Endothelial cell of umbilical vein (primary cell): ENCODE data around the gene TICRR. TPM values are rescaled to one million over a fixed set of nuclear protein-coding genes. Genes with fewer than 3 reads are reported as not detected.

Experiments used
- Bru-seq: library from RNA; stranded (reverse); fragments of 400-500 nt; gene quantifications from one replicate; lab custom pipeline; 2021; lab: Mats Ljungman, UMichigan
- BruChase-seq, 2 experiments: library from RNA; stranded (reverse); fragments of 400-500 nt; gene quantifications; one replicate each; lab custom pipeline; 2021; lab: Mats Ljungman, UMichigan
- BruUV-seq: library from RNA; stranded (reverse); fragments of 400-500 nt; replicated peaks from 2 replicates; lab custom pipeline; 2021; lab: Mats Ljungman, UMichigan
- CTCF ChIA-PET: fragments of 300-600, 350-600 bp; sonication (Branson Sonifier 250); formaldehyde crosslinking; loops from one replicate; lab custom pipeline; 2021; ENCODE audit warnings: antibody characterized with exemption, inconsistent platforms; lab: Charles Lee
- POLR2A ChIA-PET: fragments of 300-600, 350-600 bp; sonication (Branson Sonifier 250); formaldehyde crosslinking; loops from one replicate; lab custom pipeline; 2021; ENCODE audit warnings: antibody characterized with exemption, inconsistent platforms; lab: Charles Lee
- DNase-seq: peaks from one replicate; pipeline ENCODE4 v3.0.0-alpha.2; 2011; ENCODE audit warnings: low read depth, low spot score
- FAIRE-seq: peaks from 2 replicates; lab custom pipeline; 2011; peaks lifted over from hg19 to GRCh38; lab: Jason Lieb, UNC
- H2AFZ ChIP-seq: 2 replicates; pipeline ENCODE4 v1.6.0; 2012; ENCODE audit warnings: low read depth, low read length, control low read depth, inconsistent platforms
- H3K27ac ChIP-seq: 2 replicates; pipeline ENCODE4 v1.5.1; 2011; ENCODE audit warnings: low read depth, mild to moderate bottlenecking, control low read depth, low read length, moderate library complexity; ENCODE audit not compliant: insufficient read depth
- H3K27me3 ChIP-seq, 2 experiments: 2 replicates each; pipeline versions ENCODE4 v1.6.0 to v1.6.1; 2011; ENCODE audit warnings: low read length in 2 of 2, mixed read lengths in 1 of 2; ENCODE audit not compliant: control insufficient read depth in 2 of 2, insufficient read depth in 2 of 2
- H3K36me3 ChIP-seq, 2 experiments: 2 replicates in 1 of 2; 3 replicates in 1 of 2; pipeline ENCODE4 v1.5.1; 2011; ENCODE audit warnings: low read length in 2 of 2, mild to moderate bottlenecking in 1 of 2, moderate library complexity in 1 of 2; ENCODE audit not compliant: control insufficient read depth in 2 of 2, insufficient read depth in 2 of 2; ENCODE audit errors: extremely low read depth in 1 of 2
- H3K4me1 ChIP-seq: 3 replicates; pipeline ENCODE4 v1.5.1; 2011; ENCODE audit warnings: mild to moderate bottlenecking, low read length; ENCODE audit not compliant: control insufficient read depth, insufficient read depth; ENCODE audit errors: extremely low read depth
- H3K4me2 ChIP-seq: 2 replicates; pipeline ENCODE4 v1.6.1; 2011; ENCODE audit warnings: low read length, control low read depth, mixed read lengths; ENCODE audit not compliant: insufficient read depth
- H3K4me3 ChIP-seq, 3 experiments: fragments of 200-600 bp in 1 of 3; sonication (generic), shearing (Covaris generic) in 1 of 3; replicated peaks in 1 of 3; 2 replicates each; pipeline ENCODE4 v1.5.1; 2011 to 2016; ENCODE audit warnings: control low read depth in 3 of 3, low read length in 3 of 3, mild to moderate bottlenecking in 2 of 3, inconsistent platforms in 1 of 3, low read depth in 1 of 3, moderate library complexity in 1 of 3; ENCODE audit not compliant: insufficient read depth in 1 of 3
- H3K79me2 ChIP-seq: 2 replicates; pipeline ENCODE4 v1.6.0; 2012; ENCODE audit warnings: low read length, inconsistent platforms; ENCODE audit not compliant: control insufficient read depth, insufficient read depth
- H3K9ac ChIP-seq: replicated peaks from 2 replicates; pipeline ENCODE3; 2011; ENCODE audit warnings: low read length, control low read depth; ENCODE audit not compliant: insufficient read depth; ENCODE audit errors: extremely low read depth
- H3K9me1 ChIP-seq: replicated peaks from 3 replicates; pipeline ENCODE4 v1.6.0; 2011; ENCODE audit warnings: mild to moderate bottlenecking, low read length; ENCODE audit not compliant: control insufficient read depth, insufficient read depth; ENCODE audit errors: extremely low read depth
- H3K9me3 ChIP-seq: replicated peaks from 2 replicates; pipeline ENCODE4 v1.5.1; 2012; ENCODE audit warnings: low read length, inconsistent platforms; ENCODE audit not compliant: control insufficient read depth, insufficient read depth
- H4K20me1 ChIP-seq: replicated peaks from 2 replicates; pipeline ENCODE3; 2011; ENCODE audit warnings: mild to moderate bottlenecking, low read length; ENCODE audit not compliant: control insufficient read depth, insufficient read depth; ENCODE audit errors: extremely low read depth
- JUN ChIP-seq: IDR thresholded peaks from 2 replicates; pipeline ENCODE4 v1.6.1; 2011; ENCODE audit warnings: borderline replicate concordance, low read depth; ENCODE audit not compliant: insufficient read length, insufficient read depth
- POLR2AphosphoS5 ChIP-seq: IDR thresholded peaks from 2 replicates; pipeline ENCODE4 v1.6.1; 2012; ENCODE audit warnings: low read depth, mild to moderate bottlenecking, control low read depth, low read length, moderate library complexity; ENCODE audit not compliant: insufficient read depth
- dilution Hi-C: fragments of 300-500 bp; cut with MboI; formaldehyde crosslinking; loops from one replicate; pipeline ENCODE4 v1.15.0; 2019; ENCODE audit warnings: low sequenced_read_pairs; ENCODE audit not compliant: extremely low pct_ligation_motif_present
- intact Hi-C: fragments of 100-400 bp; cut with micrococcal nuclease; formaldehyde crosslinking; loops from one replicate; pipeline ENCODE4 v1.10.0; 2022
- long read RNA-seq: library from polyadenylated mRNA; stranded (forward); transcript quantifications from one replicate; pipeline ENCODE4 v2.0.0, GENCODE V29; 2021
- polyA minus RNA-seq, 3 experiments: library from RNA; depleted of rRNA, polyadenylated mRNA; stranded (reverse); fragments of >200 nt; gene quantifications; 1 replicate in 1 of 3; 2 replicates in 2 of 3; pipeline ENCODE4 v1.2.3, GENCODE V29; 2011
- polyA plus RNA-seq, 4 experiments: library from polyadenylated mRNA; depleted of rRNA in 3 of 4; stranded (reverse) in 3 of 4; unstranded in 1 of 4; fragments of >200 nt; gene quantifications; 2 replicates each; pipeline versions ENCODE4 v1.2.1 to v1.2.3, GENCODE V29; 2011 to 2012; ENCODE audit warnings: missing spikeins in 1 of 4
- total RNA-seq: library from RNA; stranded (reverse); gene quantifications from 2 replicates; pipeline ENCODE4 v1.2.3, GENCODE V29; 2021
- TF ChIP-seq, protein P1 (sequence below), 2 donors: IDR thresholded peaks; 1 replicate in 1 of 2; 2 replicates in 1 of 2; pipeline ENCODE4 v1.5.1; 2011; ENCODE audit warnings: low read length in 2 of 2, mild to moderate bottlenecking in 2 of 2, moderate library complexity in 2 of 2, control low read depth in 1 of 2, inconsistent platforms in 1 of 2, low read depth in 1 of 2; ENCODE audit not compliant: insufficient read depth in 1 of 2; ENCODE audit errors: extremely low read depth in 1 of 2

TICRR gene
- total RNA-seq = 19.4 and 20.5 TPM in 2 replicates
- polyA plus RNA-seq = 4.8 and 4.9 TPM in 2 replicates
- polyA plus RNA-seq (2011; cell fraction: cytosol; rRNA removed) = 4.3 and 4.6 TPM in 2 replicates
- 14.2 and 18.7 TPM in 2 replicates for polyA plus RNA-seq (2011; cell fraction: nucleus; rRNA removed)
- 3.5 and 5.5 TPM in 2 replicates for polyA plus RNA-seq (2012)
- polyA minus RNA-seq = 12.8 and 13.3 TPM in 2 replicates
- 23.1 TPM for polyA minus RNA-seq (2011; cell fraction: cytosol; rRNA and poly(A)+ RNA removed)
- 12.7 and 16.9 TPM in 2 replicates for polyA minus RNA-seq (2011; cell fraction: nucleus; rRNA and poly(A)+ RNA removed)
- Bru-seq, nascent RNA = percentile 73 among the genes with signal in this experiment
- BruChase-seq, experiment 1, labeled RNA remaining after a 6-hour chase = percentile 64 among the genes with signal in this experiment
- percentile 69 among the genes with signal in this experiment for BruChase-seq, experiment 2, labeled RNA remaining after a 2-hour chase
- long read RNA-seq, full-length matches to known transcripts = 3 of 7 reads
- long read RNA-seq, partial matches to known transcripts = 2 of 7 reads
- long read RNA-seq, other reads (novel, unspliced or antisense) = 2 of 7 reads

DNA sequence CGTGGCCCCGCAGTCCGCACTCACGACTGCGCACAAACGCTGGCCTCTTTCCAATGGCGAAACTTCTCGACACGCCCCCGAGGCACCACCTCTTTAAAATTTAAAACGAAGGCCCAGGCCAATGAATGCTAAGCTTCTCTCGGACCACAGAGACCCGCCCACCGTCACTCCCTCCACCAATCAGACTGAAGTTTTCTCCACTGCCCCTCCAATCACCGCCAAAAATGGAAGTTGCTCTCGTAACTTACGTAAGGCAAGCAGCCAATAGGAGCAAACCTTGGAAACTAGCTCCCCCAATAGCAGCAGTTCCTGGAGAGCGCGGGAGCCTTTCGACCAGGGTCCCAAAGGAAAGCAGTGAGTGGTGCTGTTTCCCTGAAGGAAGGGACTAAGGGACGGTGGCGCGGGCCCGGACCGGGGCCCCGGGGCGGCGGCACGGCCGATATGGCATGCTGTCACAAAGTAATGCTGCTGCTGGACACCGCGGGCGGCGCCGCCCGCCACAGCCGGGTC is at the start of gene TICRR:
Gene TICRR, plus strand, starts transcription at position 324 of the 510 bp plus-strand sequence. Its CDS starts 118 bp downstream, at position 442.
- peak within 1 kb of the TSS; percentile 82 for H3K4me2 ChIP-seq
- H4K20me1 ChIP-seq = no peaks in the 10 kb centered on the region
- H3K4me1 ChIP-seq = peaks cover 18% of the 10 kb centered on the region
- peak; percentile 100 for DNase-seq
- peaks cover 46% of the 10 kb centered on the region for H3K79me2 ChIP-seq
- peaks cover 6 to 7% of the 10 kb centered on the region in 2 experiments for H3K27me3 ChIP-seq
- TF ChIP-seq POLR2AphosphoS5 = no peak
- TF ChIP-seq, protein P1, sequence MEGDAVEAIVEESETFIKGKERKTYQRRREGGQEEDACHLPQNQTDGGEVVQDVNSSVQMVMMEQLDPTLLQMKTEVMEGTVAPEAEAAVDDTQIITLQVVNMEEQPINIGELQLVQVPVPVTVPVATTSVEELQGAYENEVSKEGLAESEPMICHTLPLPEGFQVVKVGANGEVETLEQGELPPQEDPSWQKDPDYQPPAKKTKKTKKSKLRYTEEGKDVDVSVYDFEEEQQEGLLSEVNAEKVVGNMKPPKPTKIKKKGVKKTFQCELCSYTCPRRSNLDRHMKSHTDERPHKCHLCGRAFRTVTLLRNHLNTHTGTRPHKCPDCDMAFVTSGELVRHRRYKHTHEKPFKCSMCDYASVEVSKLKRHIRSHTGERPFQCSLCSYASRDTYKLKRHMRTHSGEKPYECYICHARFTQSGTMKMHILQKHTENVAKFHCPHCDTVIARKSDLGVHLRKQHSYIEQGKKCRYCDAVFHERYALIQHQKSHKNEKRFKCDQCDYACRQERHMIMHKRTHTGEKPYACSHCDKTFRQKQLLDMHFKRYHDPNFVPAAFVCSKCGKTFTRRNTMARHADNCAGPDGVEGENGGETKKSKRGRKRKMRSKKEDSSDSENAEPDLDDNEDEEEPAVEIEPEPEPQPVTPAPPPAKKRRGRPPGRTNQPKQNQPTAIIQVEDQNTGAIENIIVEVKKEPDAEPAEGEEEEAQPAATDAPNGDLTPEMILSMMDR (IDR thresholded peaks at IDR 0.05; ENCODE audit: extremely low read depth in 1 of 2, insufficient read depth in 1 of 2, low read depth in 1 of 2, low read length in 2 of 2) = no peak
- TF ChIP-seq JUN = no peak
- intact Hi-C loops = loop anchor here (1.0 kb wide), 1 partner anchor 241 kb away; the partner anchor contains the start of gene POLG
- no peaks in the 10 kb centered on the region for H3K9me1 ChIP-seq
- no peaks in the 10 kb centered on the region for H3K9me3 ChIP-seq
- dilution Hi-C loops = no loop called here
- ChIA-PET POLR2A (no interaction called here), CTCF (interaction anchor here (1.0 to 1.5 kb wide), 3 partner anchors 10 to 216 kb away, joined by 3 to 8 read pairs (median 5); no protein-coding TSS in a partner anchor)
- H3K9ac ChIP-seq = peak within 1 kb of the TSS; percentile 53
- H3K4me3 ChIP-seq = peak within 1 kb of the TSS; percentile 52 to 84 (median 65)
- H3K36me3 ChIP-seq = no peaks in the 10 kb centered on the region
- no TSS peak for BruUV-seq
- peak within 1 kb of the TSS; percentile 7 for H3K27ac ChIP-seq
- H2AFZ ChIP-seq = peak within 1 kb of the TSS; percentile 79
- FAIRE-seq = peak; percentile 99
